GM08714 (cell line): ENCODE measurements around the gene SEC14L6.

Experiments used
- H3K4me3 ChIP-seq: fragments of 200-500 bp; sonication (Bioruptor generic); 2 replicates; pipeline ENCODE4 v1.5.1; 2014; ENCODE audit warnings: mild to moderate bottlenecking, low read length, inconsistent platforms
- ZNF274 ChIP-seq: IDR thresholded peaks from 2 replicates; pipeline ENCODE4 v1.6.1; 2012; ENCODE audit warnings: mild to moderate bottlenecking, low read depth, low read length

The SEC14L6 gene

DNA sequence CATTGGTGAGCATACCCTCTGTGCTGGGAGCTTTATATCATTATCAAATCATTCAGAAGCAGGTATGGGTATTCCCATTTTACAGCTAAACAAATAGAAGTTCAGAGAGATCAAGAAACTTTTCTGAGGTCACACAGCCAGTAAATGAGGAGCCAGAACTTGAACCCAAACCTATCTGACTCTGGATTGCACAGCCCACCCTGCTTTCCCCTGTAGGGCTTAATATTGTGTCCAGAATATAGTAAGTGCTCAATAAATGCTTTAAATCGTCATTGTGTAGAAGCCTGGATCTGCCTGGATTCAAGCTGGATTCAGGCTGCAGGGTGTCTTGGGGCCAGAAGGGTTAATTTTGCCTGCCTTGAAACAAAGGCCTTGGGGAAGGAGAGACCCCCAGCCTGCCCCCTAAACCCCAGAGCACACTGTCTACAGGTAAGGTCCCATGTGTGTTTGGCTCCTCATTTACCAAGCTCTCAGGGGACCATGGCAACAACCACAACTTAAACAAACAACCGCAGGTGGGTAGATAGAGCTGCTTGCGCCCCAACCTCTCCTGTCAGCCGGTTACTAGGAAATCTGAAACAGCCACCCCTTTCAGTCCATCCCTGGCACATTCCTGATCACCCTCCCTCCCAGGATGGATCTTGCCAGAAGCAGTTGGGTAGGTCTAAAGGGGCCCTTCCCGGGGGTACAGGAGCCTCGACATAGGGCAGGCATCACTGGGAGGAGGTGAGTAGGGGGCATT is 71.7 kb downstream of the SEC14L6 start:
- TF ChIP-seq ZNF274: no peak
- no peak overlapping the region for H3K4me3 ChIP-seq

DNA sequence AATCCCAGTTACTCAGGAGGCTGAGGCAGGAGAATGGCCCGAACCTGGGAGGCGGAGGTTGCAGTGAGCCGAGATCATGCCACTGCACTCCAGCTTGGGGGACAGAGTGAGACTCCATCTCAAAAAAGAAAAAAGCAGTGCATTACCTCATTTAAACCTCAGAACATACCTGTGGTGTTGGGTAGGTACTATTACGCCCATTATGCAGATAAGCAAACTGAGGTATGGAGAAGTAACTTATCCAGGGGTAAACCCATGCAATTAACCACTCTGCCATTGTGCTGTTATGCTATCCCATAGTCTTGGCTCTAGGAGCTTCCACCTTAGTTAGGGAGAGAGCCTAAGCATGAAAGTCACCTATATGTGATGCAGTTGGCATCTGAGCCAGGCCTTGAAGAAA is 72.4 kb downstream of the SEC14L6 start:
- no peak for TF ChIP-seq ZNF274
- H3K4me3 ChIP-seq: no peak overlapping the region

DNA sequence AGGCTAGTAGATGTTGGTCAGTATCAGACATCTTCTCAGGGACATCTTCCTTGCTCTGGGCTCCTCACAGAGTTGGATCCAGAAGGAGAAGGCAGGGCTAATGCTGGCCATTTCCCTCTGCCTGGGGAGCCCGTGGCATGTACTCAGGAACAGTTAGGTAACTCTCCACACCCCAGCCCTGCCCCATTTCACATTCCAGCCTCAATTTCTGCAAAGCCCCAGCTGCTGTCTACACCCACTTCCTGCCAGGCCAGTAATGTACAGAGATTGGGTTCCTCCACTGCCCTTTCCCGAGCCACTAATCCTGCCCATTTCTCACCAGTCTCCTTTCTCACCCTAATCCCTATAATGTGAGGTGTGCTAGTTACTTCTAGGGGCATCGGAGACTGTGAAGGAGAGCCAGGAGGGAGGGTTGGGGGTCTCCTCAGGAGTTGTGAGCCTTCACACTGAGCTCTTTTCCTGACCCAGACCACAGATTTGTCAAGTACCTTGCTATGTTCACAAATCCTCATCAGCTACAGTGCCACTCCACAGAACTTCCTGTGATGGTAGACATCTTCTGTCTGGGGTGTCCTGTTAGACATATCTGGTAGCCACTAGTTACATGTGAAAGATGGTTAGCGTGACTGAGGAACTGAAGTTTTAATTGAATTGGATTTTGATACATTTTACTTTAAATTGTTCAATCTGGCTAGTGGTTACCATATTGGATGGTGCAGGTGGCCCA is 73.4 kb downstream of the SEC14L6 start:
- TF ChIP-seq ZNF274: no peak

More for the DNA sequence above, 73.4 kb downstream of the SEC14L6 start:
- H3K4me3 ChIP-seq: no peak overlapping the region
